Measurements from ENCODE around the gene COMMD4.
"Not testable (repeated sequence)": the region's sequence is repeated elsewhere in the genome, so short reads cannot be mapped to it uniquely, and the experiment has no call there.

Gene COMMD4

DNA sequence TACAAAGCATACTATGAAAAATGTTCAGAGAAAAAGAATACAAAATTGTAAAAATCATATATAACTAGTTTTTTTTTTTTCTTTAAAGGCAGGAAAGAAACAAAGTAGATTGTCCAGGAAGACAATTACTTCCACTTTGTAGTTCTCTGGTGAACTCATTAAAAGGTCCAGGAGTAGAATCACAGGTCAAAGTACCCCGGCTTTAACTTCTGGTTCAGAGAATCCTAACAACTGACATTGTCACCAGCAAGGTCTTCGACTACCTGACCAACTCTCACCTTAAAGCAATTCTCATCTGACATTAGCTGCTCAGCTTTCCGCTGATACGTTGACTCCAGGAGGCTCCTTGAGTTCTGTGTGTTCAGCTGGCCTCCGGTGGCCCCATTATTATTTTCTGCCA is 48.1 kb downstream of the COMMD4 start:
- DNase-seq (ENCODE audit: low read depth) = not testable (repeated sequence)
